CD4-positive, alpha-beta T cell treated with Interleukin-12 subunit alpha and Interleukin-12 subunit beta, for 1 hour (primary cell): ENCODE data around the gene PPWD1.

Experiments used
- DNase-seq: peaks from one replicate; pipeline ENCODE4 v3.0.0-alpha.2; 2020

PPWD1 gene

GRCh38 chr5:65624025-65624570 lies 61.0 kb downstream of the PPWD1 start, which contains the start of gene TRIM23:
Gene TRIM23 (minus strand): TSS chr5:65624333. CDS start chr5:65624274, 59 bp downstream.
- peak; percentile 92 for DNase-seq

GRCh38 chr5:65624571-65625555 lies 61.8 kb downstream of the PPWD1 start, which contains the start of the genes SHLD3 and TRAPPC13:
Gene SHLD3 (plus strand): TSS chr5:65625027. CDS start chr5:65629588, 4,561 bp downstream.
Gene TRAPPC13 (plus strand): TSS chr5:65625027. CDS start chr5:65625061, 34 bp downstream.
- peak; percentile 91 for DNase-seq

GRCh38 chr5:65625743-65626142 lies 62.6 kb downstream of the PPWD1 start:
- DNase-seq = no peak

GRCh38 chr5:65630981-65631380 lies 67.9 kb downstream of the PPWD1 start:
- no peak for DNase-seq
